Measurements from ENCODE around the gene CCNDBP1.
A peak's percentile ranks its signal among the peaks of the same experiment; 100 is the strongest.
"Not testable (repeated sequence)": the region's sequence is repeated elsewhere in the genome, so short reads cannot be mapped to it uniquely, and the experiment has no call there.

Gene CCNDBP1

GRCh38 chr15:43218908-43219706, 33.9 kb downstream of the CCNDBP1 start:
- no peak for DNase-seq (ENCODE audit: low read depth)

- no peak for DNase-seq (ENCODE audit: low read depth)
Measured at GRCh38 chr15:43219929-43220928, 35.0 kb downstream of the CCNDBP1 start.

- DNase-seq (ENCODE audit: low read depth): no peak
Measured at GRCh38 chr15:43220991-43221403, 35.8 kb downstream of the CCNDBP1 start, which contains the start of gene EPB42. TSS of gene EPB42 (minus strand) at chr15:43221018. CDS start at chr15:43220825, 193 bp downstream.

GRCh38 chr15:43221422-43221821, 36.2 kb downstream of the CCNDBP1 start:
- no peak for DNase-seq (ENCODE audit: low read depth)

GRCh38 chr15:43225201-43225949, 40.2 kb downstream of the CCNDBP1 start:
- DNase-seq (ENCODE audit: low read depth): no peak

GRCh38 chr15:43225950-43226255, 40.7 kb downstream of the CCNDBP1 start:
- DNase-seq (ENCODE audit: low read depth): not testable (repeated sequence)

- no peak for DNase-seq (ENCODE audit: low read depth)
Measured at GRCh38 chr15:43226436-43227305, 41.5 kb downstream of the CCNDBP1 start.

- DNase-seq (ENCODE audit: low read depth): no peak
Measured at GRCh38 chr15:43229977-43230376, 44.8 kb downstream of the CCNDBP1 start.

GRCh38 chr15:43230640-43231115, 45.5 kb downstream of the CCNDBP1 start:
- DNase-seq (ENCODE audit: low read depth): peak; percentile 52

- DNase-seq (ENCODE audit: low read depth): no peak
Measured at GRCh38 chr15:43232289-43232874, 47.2 kb downstream of the CCNDBP1 start.

GRCh38 chr15:43235536-43235935, 50.3 kb downstream of the CCNDBP1 start:
- no peak for DNase-seq (ENCODE audit: low read depth)

GRCh38 chr15:43237842-43238470, 52.8 kb downstream of the CCNDBP1 start:
- DNase-seq (ENCODE audit: low read depth): no peak

- DNase-seq (ENCODE audit: low read depth): no peak
Measured at GRCh38 chr15:43238671-43239131, 53.5 kb downstream of the CCNDBP1 start.

GRCh38 chr15:43239732-43240491, 54.7 kb downstream of the CCNDBP1 start:
- DNase-seq (ENCODE audit: low read depth): no peak

- DNase-seq (ENCODE audit: low read depth): peak; percentile 82
Measured at GRCh38 chr15:43241100-43241499, 55.9 kb downstream of the CCNDBP1 start.

- no peak for DNase-seq (ENCODE audit: low read depth)
Measured at GRCh38 chr15:43242616-43243015, 57.4 kb downstream of the CCNDBP1 start.

GRCh38 chr15:43243020-43243645, 57.9 kb downstream of the CCNDBP1 start:
- no peak for DNase-seq (ENCODE audit: low read depth)

- DNase-seq (ENCODE audit: low read depth): no peak
Measured at GRCh38 chr15:43244092-43244491, 58.9 kb downstream of the CCNDBP1 start.

All from GM04503 (cell line).